Astrocyte (in vitro differentiated cells and primary cell): ENCODE data around the gene IZUMO1R. TPM values are rescaled to one million over a fixed set of nuclear protein-coding genes. Genes with fewer than 3 reads are reported as not detected.

Experiments
- DNase-seq: peaks from one replicate; pipeline ENCODE4 v3.0.0-alpha.2; 2010; ENCODE audit warnings: low read depth
- FAIRE-seq: peaks from 2 replicates; lab custom pipeline; 2011; peaks lifted over from hg19 to GRCh38; lab: Jason Lieb, UNC
- H2AFZ ChIP-seq: 2 replicates; pipeline ENCODE4 v1.6.0; 2012; ENCODE audit warnings: low read depth, low read length, inconsistent platforms
- H3K27ac ChIP-seq: 2 replicates; pipeline ENCODE4 v1.5.1; 2011; ENCODE audit warnings: low read depth, low read length, inconsistent platforms
- H3K27me3 ChIP-seq: 2 replicates; pipeline ENCODE4 v1.6.0; 2011; ENCODE audit warnings: low read length, inconsistent platforms; ENCODE audit not compliant: insufficient read depth
- H3K36me3 ChIP-seq: 2 replicates; pipeline ENCODE4 v1.5.1; 2011; ENCODE audit warnings: low read length, inconsistent platforms; ENCODE audit not compliant: insufficient read depth
- H3K4me1 ChIP-seq: 2 replicates; pipeline ENCODE4 v1.5.1; 2011; ENCODE audit warnings: low read length, inconsistent platforms; ENCODE audit not compliant: insufficient read depth
- H3K4me2 ChIP-seq: 2 replicates; pipeline ENCODE4 v1.6.0; 2012; ENCODE audit warnings: low read length, inconsistent platforms
- H3K4me3 ChIP-seq: 2 replicates; pipeline ENCODE4 v1.5.1; 2011; ENCODE audit warnings: low read depth, mild to moderate bottlenecking, low read length, inconsistent platforms; ENCODE audit not compliant: insufficient read depth
- H3K79me2 ChIP-seq: 2 replicates; pipeline ENCODE4 v1.6.0; 2012; ENCODE audit warnings: mild to moderate bottlenecking, low read length, inconsistent platforms; ENCODE audit not compliant: insufficient read depth
- H3K9ac ChIP-seq: 2 replicates; pipeline ENCODE4 v1.6.0; 2012; ENCODE audit warnings: mild to moderate bottlenecking, low read length, inconsistent platforms
- H3K9me3 ChIP-seq: 2 replicates; pipeline ENCODE4 v1.5.1; 2012; ENCODE audit warnings: low read depth, mild to moderate bottlenecking, low read length, inconsistent platforms; ENCODE audit not compliant: insufficient read depth
- H4K20me1 ChIP-seq: 2 replicates; pipeline ENCODE4 v1.6.0; 2012; ENCODE audit warnings: low read length, inconsistent platforms; ENCODE audit not compliant: insufficient read depth
- H3K27ac Mint-ChIP-seq: one replicate; pipeline ENCODE4 v1.8.0; 2021; ENCODE audit warnings: mild to moderate bottlenecking, mixed read lengths; ENCODE audit not compliant: unreplicated experiment
- H3K27me3 Mint-ChIP-seq: one replicate; pipeline ENCODE4 v1.8.0; 2021; ENCODE audit warnings: low read depth, mixed read lengths; ENCODE audit not compliant: unreplicated experiment
- H3K36me3 Mint-ChIP-seq: one replicate; pipeline ENCODE4 v1.8.0; 2021; ENCODE audit warnings: low read depth, mixed read lengths; ENCODE audit not compliant: unreplicated experiment
- H3K4me1 Mint-ChIP-seq: one replicate; pipeline ENCODE4 v1.8.0; 2021; ENCODE audit warnings: low read depth, mixed read lengths; ENCODE audit not compliant: unreplicated experiment
- H3K4me3 Mint-ChIP-seq: one replicate; pipeline ENCODE4 v1.8.0; 2021; ENCODE audit warnings: mild to moderate bottlenecking, moderate library complexity, mixed read lengths; ENCODE audit not compliant: unreplicated experiment
- H3K9me3 Mint-ChIP-seq: one replicate; pipeline ENCODE4 v1.8.0; 2021; ENCODE audit warnings: mild to moderate bottlenecking, mixed read lengths; ENCODE audit not compliant: unreplicated experiment
- EZH2 ChIP-seq: IDR thresholded peaks from 2 replicates; pipeline ENCODE4 v1.6.1; 2012; ENCODE audit warnings: mild to moderate bottlenecking, low read length, inconsistent platforms; ENCODE audit not compliant: insufficient read depth
- total RNA-seq: library from RNA; stranded (reverse); gene quantifications from 2 replicates; pipeline ENCODE4 v1.2.1, GENCODE V29; 2021
- TF ChIP-seq, protein P1 (sequence below): IDR thresholded peaks from 2 replicates; pipeline ENCODE4 v1.5.1; 2011; ENCODE audit warnings: low read depth, mild to moderate bottlenecking, inconsistent platforms, low read length, moderate library complexity; ENCODE audit not compliant: insufficient read depth

The IZUMO1R gene
- total RNA-seq, 1 donor from 2014 or later: not detected

DNA sequence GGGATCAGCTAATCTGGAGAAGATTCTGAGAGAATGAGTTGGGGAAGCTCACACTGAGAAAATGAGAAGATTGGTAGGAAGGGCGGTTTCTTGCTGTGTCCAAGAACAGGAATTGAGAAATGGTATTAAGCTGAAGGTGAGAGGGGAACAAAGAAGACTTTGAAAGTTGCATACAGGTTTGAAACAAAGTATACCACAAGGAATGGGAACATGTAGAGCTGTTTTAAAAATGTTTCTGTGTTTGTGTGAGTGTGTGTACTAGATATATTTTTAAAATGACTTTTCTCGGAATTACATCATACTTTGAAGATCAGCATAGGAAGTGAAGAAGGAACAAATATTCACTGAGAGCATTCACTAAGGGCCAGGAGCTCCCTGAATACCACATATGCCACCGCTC lies 24.4 kb upstream of the IZUMO1R start:
- no peaks in the 10 kb centered on the region for H3K4me1 Mint-ChIP-seq
- no peak overlapping the region for H3K4me3 ChIP-seq
- TF ChIP-seq, protein P1, sequence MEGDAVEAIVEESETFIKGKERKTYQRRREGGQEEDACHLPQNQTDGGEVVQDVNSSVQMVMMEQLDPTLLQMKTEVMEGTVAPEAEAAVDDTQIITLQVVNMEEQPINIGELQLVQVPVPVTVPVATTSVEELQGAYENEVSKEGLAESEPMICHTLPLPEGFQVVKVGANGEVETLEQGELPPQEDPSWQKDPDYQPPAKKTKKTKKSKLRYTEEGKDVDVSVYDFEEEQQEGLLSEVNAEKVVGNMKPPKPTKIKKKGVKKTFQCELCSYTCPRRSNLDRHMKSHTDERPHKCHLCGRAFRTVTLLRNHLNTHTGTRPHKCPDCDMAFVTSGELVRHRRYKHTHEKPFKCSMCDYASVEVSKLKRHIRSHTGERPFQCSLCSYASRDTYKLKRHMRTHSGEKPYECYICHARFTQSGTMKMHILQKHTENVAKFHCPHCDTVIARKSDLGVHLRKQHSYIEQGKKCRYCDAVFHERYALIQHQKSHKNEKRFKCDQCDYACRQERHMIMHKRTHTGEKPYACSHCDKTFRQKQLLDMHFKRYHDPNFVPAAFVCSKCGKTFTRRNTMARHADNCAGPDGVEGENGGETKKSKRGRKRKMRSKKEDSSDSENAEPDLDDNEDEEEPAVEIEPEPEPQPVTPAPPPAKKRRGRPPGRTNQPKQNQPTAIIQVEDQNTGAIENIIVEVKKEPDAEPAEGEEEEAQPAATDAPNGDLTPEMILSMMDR: no peak
- TF ChIP-seq EZH2: no peak
- no peak overlapping the region for H3K27ac ChIP-seq
- H3K36me3 ChIP-seq: no peaks in the 10 kb centered on the region
- no peaks in the 10 kb centered on the region for H3K4me1 ChIP-seq
- no peak overlapping the region for H3K4me2 ChIP-seq
- H3K4me3 Mint-ChIP-seq: no peak overlapping the region
- no peaks in the 10 kb centered on the region for H3K9me3 ChIP-seq
- DNase-seq: no peak
- H3K9ac ChIP-seq: no peak overlapping the region
- no peaks in the 10 kb centered on the region for H3K9me3 Mint-ChIP-seq
- H3K27me3 Mint-ChIP-seq: no peaks in the 10 kb centered on the region
- H2AFZ ChIP-seq: no peak overlapping the region
- H3K79me2 ChIP-seq: no peaks in the 10 kb centered on the region
- H3K27ac Mint-ChIP-seq: no peak overlapping the region
- no peaks in the 10 kb centered on the region for H3K36me3 Mint-ChIP-seq
- no peaks in the 10 kb centered on the region for H3K27me3 ChIP-seq
- FAIRE-seq: no peak
- H4K20me1 ChIP-seq: no peaks in the 10 kb centered on the region

DNA sequence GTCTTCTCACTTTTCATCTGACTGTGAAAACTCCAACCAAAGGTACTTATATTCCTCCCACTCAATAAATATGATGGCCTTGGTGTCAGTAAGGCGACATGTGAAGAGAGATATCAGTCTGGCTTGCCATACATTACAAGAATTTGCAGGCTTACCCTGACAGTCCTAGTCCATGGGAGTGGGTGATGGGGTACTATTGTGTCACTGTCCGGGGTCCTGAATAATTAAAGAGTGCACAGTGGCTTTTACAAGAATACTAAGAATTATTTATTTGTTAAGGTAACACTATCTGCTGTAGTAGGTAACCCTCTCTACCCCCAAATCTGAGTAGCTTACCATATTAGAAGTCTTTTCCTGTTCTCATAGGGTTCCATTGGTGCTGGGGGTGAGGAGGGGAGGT lies 23.1 kb upstream of the IZUMO1R start:
- Histone ChIP-seq H2AFZ (no peak overlapping the region), H3K79me2 (no peaks in the 10 kb centered on the region), H4K20me1 (no peaks in the 10 kb centered on the region), H3K4me1 (no peaks in the 10 kb centered on the region), H3K27ac (no peak overlapping the region), H3K9me3 (no peaks in the 10 kb centered on the region), H3K4me3 (no peak overlapping the region), H3K27me3 (no peaks in the 10 kb centered on the region), H3K4me2 (no peak overlapping the region), H3K36me3 (no peaks in the 10 kb centered on the region), H3K9ac (no peak overlapping the region)
- H3K27me3 Mint-ChIP-seq: no peaks in the 10 kb centered on the region
- no peak for TF ChIP-seq EZH2
- TF ChIP-seq, protein P1: no peak
- FAIRE-seq (no peak), DNase-seq (no peak)
- no peaks in the 10 kb centered on the region for H3K4me1 Mint-ChIP-seq
- no peaks in the 10 kb centered on the region for H3K36me3 Mint-ChIP-seq
- no peak overlapping the region for H3K27ac Mint-ChIP-seq
- H3K4me3 Mint-ChIP-seq: no peak overlapping the region
- no peaks in the 10 kb centered on the region for H3K9me3 Mint-ChIP-seq

DNA sequence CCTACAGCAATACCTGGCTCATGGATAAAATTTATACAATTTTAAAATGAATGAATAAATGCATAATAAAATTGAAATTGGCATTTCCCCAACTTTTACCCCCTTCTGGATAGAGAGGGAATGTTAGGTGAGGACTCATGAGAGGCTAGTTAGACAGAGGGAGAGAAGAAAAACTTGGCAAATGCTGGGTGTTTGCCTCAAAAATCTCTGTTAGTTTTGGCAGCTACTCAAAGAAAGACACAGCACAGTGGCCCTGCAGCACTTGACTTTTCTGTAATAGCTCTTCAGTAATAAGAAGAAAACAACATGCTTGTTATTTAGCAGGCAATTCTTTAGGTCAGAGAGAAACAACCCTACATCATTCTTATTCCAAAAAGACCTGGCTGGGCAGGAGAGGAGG lies 20.7 kb upstream of the IZUMO1R start:
- Histone ChIP-seq H2AFZ (no peak overlapping the region), H3K36me3 (no peaks in the 10 kb centered on the region), H3K27ac (no peak overlapping the region), H3K4me3 (no peak overlapping the region), H4K20me1 (no peaks in the 10 kb centered on the region), H3K79me2 (no peaks in the 10 kb centered on the region), H3K4me2 (no peak overlapping the region), H3K4me1 (no peaks in the 10 kb centered on the region), H3K27me3 (no peaks in the 10 kb centered on the region), H3K9me3 (no peaks in the 10 kb centered on the region), H3K9ac (no peak overlapping the region)
- Mint-ChIP-seq H3K36me3 (no peaks in the 10 kb centered on the region), H3K27me3 (no peaks in the 10 kb centered on the region), H3K27ac (no peak overlapping the region), H3K4me1 (no peaks in the 10 kb centered on the region), H3K9me3 (no peaks in the 10 kb centered on the region), H3K4me3 (no peak overlapping the region)
- DNase-seq (no peak), FAIRE-seq (no peak)
- TF ChIP-seq EZH2: no peak
- TF ChIP-seq, protein P1: no peak
